Activated CD4-positive, alpha-beta T cell treated with anti-CD3 and anti-CD28 coated beads, Interleukin-2, amount 10 ng/mL, durations not matched to agents 7 days and 5 days (primary cell): ENCODE data around the gene KRTAP10-12. TPM values are rescaled to one million over a fixed set of nuclear protein-coding genes. Genes with fewer than 3 reads are reported as not detected.

Source experiments
- CTCF ChIA-PET: fragments of 350-600 bp; sonication (Branson Sonifier 250); formaldehyde crosslinking; loops from one replicate; lab custom pipeline; 2021; ENCODE audit warnings: antibody characterized with exemption; lab: Charles Lee
- POLR2A ChIA-PET: fragments of 350-600 bp; sonication (Branson Sonifier 250); formaldehyde crosslinking; loops from one replicate; lab custom pipeline; 2021; ENCODE audit warnings: antibody characterized with exemption; lab: Charles Lee
- DNase-seq: peaks from one replicate; pipeline ENCODE4 v3.0.0-alpha.2; 2020
- H3K27ac Mint-ChIP-seq: one replicate; pipeline ENCODE4 v1.8.0; 2021; ENCODE audit warnings: mild to moderate bottlenecking, moderate library complexity, mixed read lengths
- H3K27me3 Mint-ChIP-seq: one replicate; pipeline ENCODE4 v1.8.0; 2021; ENCODE audit warnings: mixed read lengths
- H3K36me3 Mint-ChIP-seq: one replicate; pipeline ENCODE4 v1.8.0; 2021; ENCODE audit warnings: low read depth, mixed read lengths
- H3K4me1 Mint-ChIP-seq: one replicate; pipeline ENCODE4 v1.8.0; 2021; ENCODE audit warnings: mixed read lengths
- H3K4me3 Mint-ChIP-seq: one replicate; pipeline ENCODE4 v1.8.0; 2021; ENCODE audit warnings: mild to moderate bottlenecking, moderate library complexity, mixed read lengths
- H3K9me3 Mint-ChIP-seq: one replicate; pipeline ENCODE4 v1.8.0; 2021; ENCODE audit warnings: mixed read lengths
- total RNA-seq, 2 experiments: library from RNA; stranded (reverse); gene quantifications; one replicate each; pipeline ENCODE4 v1.2.3, GENCODE V29; 2021

The KRTAP10-12 gene
- total RNA-seq, 2 experiments from 2014 or later = not detected

DNA sequence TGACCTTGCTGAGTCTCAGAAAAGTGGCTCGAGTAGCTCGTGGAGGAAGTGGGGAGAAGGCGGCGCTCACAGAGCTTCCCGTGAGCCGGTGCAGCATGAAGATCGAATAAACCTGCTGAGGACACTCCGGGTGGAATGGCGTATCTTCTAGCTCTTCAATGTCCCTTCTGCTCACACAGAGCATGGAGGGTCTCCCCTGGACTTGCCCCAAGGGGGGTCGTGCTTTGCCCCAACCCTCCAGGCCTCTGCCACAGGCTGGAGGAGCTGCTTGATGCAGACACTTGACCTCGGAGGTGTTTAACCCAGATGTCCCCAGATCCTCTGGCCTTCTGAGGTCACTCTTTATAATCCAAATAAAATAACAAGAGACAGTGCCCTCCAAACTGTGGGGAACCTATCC is 2.2 kb upstream of the KRTAP10-12 start:
- H3K27ac Mint-ChIP-seq = no peak overlapping the region
- ChIA-PET CTCF (interaction anchor here (0.6 to 1.1 kb wide), 2 partner anchors 9 to 14 kb away, joined by 3 to 4 read pairs; no protein-coding TSS in a partner anchor), POLR2A (no interaction called here)
- H3K4me1 Mint-ChIP-seq = no peaks in the 10 kb centered on the region
- H3K27me3 Mint-ChIP-seq = peaks cover 56% of the 10 kb centered on the region
- peaks cover 11% of the 10 kb centered on the region for H3K9me3 Mint-ChIP-seq
- H3K4me3 Mint-ChIP-seq = no peak overlapping the region
- peak; percentile 3 for DNase-seq
- no peaks in the 10 kb centered on the region for H3K36me3 Mint-ChIP-seq

DNA sequence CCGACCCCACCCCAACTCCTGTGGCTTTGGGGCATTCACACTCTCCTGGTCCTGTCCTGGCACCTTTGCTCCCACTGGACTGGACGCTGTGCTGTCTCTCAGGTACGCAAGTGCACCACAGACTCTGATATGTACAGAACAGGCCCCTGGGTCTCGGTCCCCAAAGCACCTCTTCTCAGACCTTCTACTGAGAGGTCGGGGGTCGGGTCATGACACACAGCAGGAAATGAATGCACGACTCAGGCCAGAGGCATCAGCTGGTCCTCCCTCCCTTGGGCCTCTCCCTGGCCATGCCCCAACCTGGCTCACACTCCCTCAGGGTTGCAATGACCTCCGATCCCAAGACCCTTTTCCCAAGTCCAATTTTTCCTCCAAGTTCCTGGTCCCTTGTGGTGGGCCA is 1.8 kb upstream of the KRTAP10-12 start:
- Mint-ChIP-seq H3K27ac (no peak overlapping the region), H3K4me1 (no peaks in the 10 kb centered on the region), H3K36me3 (no peaks in the 10 kb centered on the region), H3K27me3 (peaks cover 57% of the 10 kb centered on the region), H3K9me3 (peaks cover 11% of the 10 kb centered on the region), H3K4me3 (no peak overlapping the region)
- peak; percentile 3 for DNase-seq
- POLR2A ChIA-PET = no interaction called here
- CTCF ChIA-PET = interaction anchor here (0.6 kb wide), 1 partner anchor 13 kb away, joined by 3 read pairs; no protein-coding TSS in a partner anchor

- Mint-ChIP-seq H3K27ac (no peak overlapping the region), H3K27me3 (peaks cover 54% of the 10 kb centered on the region), H3K36me3 (no peaks in the 10 kb centered on the region), H3K4me1 (no peaks in the 10 kb centered on the region), H3K4me3 (no peak overlapping the region), H3K9me3 (peaks cover 11% of the 10 kb centered on the region)
- CTCF ChIA-PET = no interaction called here
- POLR2A ChIA-PET = no interaction called here
- DNase-seq = peak; percentile 1
These were observed 1.3 kb upstream of the KRTAP10-12 start for GRCh38 chr21:44695641-44696040.

DNA sequence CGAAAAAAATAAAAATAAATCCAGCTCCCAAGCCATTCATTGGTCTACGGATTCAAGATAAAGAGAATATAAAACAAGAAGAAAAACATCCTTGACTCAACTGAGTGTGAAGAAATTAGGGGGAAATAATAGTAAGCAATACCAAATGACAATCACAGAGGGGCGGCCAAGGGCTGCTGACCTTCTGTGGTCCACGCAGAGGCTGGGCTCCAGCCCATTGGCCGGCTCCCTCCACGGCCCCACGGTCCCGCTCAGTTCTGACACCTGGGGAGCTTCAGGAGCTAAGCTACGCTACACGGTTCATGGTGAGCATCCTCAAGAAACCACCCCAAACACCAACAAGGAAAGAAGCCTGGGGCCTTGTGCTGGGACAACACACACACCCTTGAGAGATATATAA is 400 bp upstream of the KRTAP10-12 start:
- ChIA-PET POLR2A (no interaction called here), CTCF (no interaction called here)
- H3K4me1 Mint-ChIP-seq = no peaks in the 10 kb centered on the region
- H3K9me3 Mint-ChIP-seq = peaks cover 11% of the 10 kb centered on the region
- H3K27me3 Mint-ChIP-seq = peaks cover 54% of the 10 kb centered on the region
- no peak overlapping the region for H3K4me3 Mint-ChIP-seq
- peak; percentile 2 for DNase-seq
- no peak overlapping the region for H3K27ac Mint-ChIP-seq
- H3K36me3 Mint-ChIP-seq = no peaks in the 10 kb centered on the region

- Mint-ChIP-seq H3K27me3 (peaks cover 56% of the 10 kb centered on the region), H3K27ac (no peak overlapping the region), H3K4me1 (no peaks in the 10 kb centered on the region), H3K36me3 (no peaks in the 10 kb centered on the region), H3K4me3 (no peak overlapping the region), H3K9me3 (peaks cover 6% of the 10 kb centered on the region)
- POLR2A ChIA-PET = no interaction called here
- DNase-seq = peak; percentile 4
- CTCF ChIA-PET = no interaction called here
These were observed 1.1 kb downstream of the KRTAP10-12 start for GRCh38 chr21:44697811-44698734.

- ChIA-PET POLR2A (no interaction called here), CTCF (interaction anchor here (0.6 to 1.2 kb wide), 2 partner anchors 10 to 31 kb away, joined by 3 read pairs; no protein-coding TSS in a partner anchor)
- Mint-ChIP-seq H3K4me1 (no peaks in the 10 kb centered on the region), H3K4me3 (no peak overlapping the region), H3K36me3 (no peaks in the 10 kb centered on the region), H3K9me3 (no peaks in the 10 kb centered on the region), H3K27me3 (peaks cover 65% of the 10 kb centered on the region), H3K27ac (no peak overlapping the region)
- peak; percentile 4 for DNase-seq
These were observed 2.6 kb downstream of the KRTAP10-12 start for GRCh38 chr21:44699502-44700001.

GRCh38 chr21:44700101-44701022 is 3.4 kb downstream of the KRTAP10-12 start:
- Mint-ChIP-seq H3K9me3 (peaks cover 5% of the 10 kb centered on the region), H3K27me3 (peaks cover 72% of the 10 kb centered on the region), H3K4me3 (no peak overlapping the region), H3K36me3 (peaks cover 6% of the 10 kb centered on the region), H3K4me1 (no peaks in the 10 kb centered on the region), H3K27ac (no peak overlapping the region)
- CTCF ChIA-PET = interaction anchor here (1.2 kb wide), 1 partner anchor 30 kb away, joined by 3 read pairs; no protein-coding TSS in a partner anchor
- no peak for DNase-seq
- POLR2A ChIA-PET = no interaction called here

GRCh38 chr21:44701023-44701400 is 4.0 kb downstream of the KRTAP10-12 start:
- Mint-ChIP-seq H3K4me3 (no peak overlapping the region), H3K27me3 (peaks cover 73% of the 10 kb centered on the region), H3K36me3 (peaks cover 10% of the 10 kb centered on the region), H3K4me1 (no peaks in the 10 kb centered on the region), H3K27ac (no peak overlapping the region), H3K9me3 (peaks cover 9% of the 10 kb centered on the region)
- DNase-seq = no peak
- CTCF ChIA-PET = interaction anchor here (0.7 to 0.9 kb wide), 2 partner anchors 10 to 21 kb away, joined by 3 to 5 read pairs; partner anchors contain the start of gene TSPEAR
- POLR2A ChIA-PET = no interaction called here

- CTCF ChIA-PET = interaction anchor here (0.7 to 0.9 kb wide), 2 partner anchors 9 to 21 kb away, joined by 3 to 5 read pairs; partner anchors contain the start of gene TSPEAR
- Mint-ChIP-seq H3K9me3 (peaks cover 12% of the 10 kb centered on the region), H3K4me3 (no peak overlapping the region), H3K27ac (no peak overlapping the region), H3K27me3 (peaks cover 75% of the 10 kb centered on the region), H3K36me3 (peaks cover 15% of the 10 kb centered on the region), H3K4me1 (no peaks in the 10 kb centered on the region)
- POLR2A ChIA-PET = no interaction called here
- DNase-seq = no peak
These were observed 4.6 kb downstream of the KRTAP10-12 start for GRCh38 chr21:44701541-44701940.

- Mint-ChIP-seq H3K9me3 (peaks cover 12% of the 10 kb centered on the region), H3K27me3 (peaks cover 75% of the 10 kb centered on the region), H3K4me1 (no peaks in the 10 kb centered on the region), H3K27ac (peak overlapping the region; percentile 57), H3K4me3 (no peak overlapping the region), H3K36me3 (peaks cover 15% of the 10 kb centered on the region)
- DNase-seq = no peak
- POLR2A ChIA-PET = no interaction called here
- CTCF ChIA-PET = interaction anchor here (0.9 kb wide), 1 partner anchor 9 kb away, joined by 3 read pairs; the partner anchor contains the start of gene TSPEAR
These were observed 5.4 kb downstream of the KRTAP10-12 start for GRCh38 chr21:44702111-44702972.

DNA sequence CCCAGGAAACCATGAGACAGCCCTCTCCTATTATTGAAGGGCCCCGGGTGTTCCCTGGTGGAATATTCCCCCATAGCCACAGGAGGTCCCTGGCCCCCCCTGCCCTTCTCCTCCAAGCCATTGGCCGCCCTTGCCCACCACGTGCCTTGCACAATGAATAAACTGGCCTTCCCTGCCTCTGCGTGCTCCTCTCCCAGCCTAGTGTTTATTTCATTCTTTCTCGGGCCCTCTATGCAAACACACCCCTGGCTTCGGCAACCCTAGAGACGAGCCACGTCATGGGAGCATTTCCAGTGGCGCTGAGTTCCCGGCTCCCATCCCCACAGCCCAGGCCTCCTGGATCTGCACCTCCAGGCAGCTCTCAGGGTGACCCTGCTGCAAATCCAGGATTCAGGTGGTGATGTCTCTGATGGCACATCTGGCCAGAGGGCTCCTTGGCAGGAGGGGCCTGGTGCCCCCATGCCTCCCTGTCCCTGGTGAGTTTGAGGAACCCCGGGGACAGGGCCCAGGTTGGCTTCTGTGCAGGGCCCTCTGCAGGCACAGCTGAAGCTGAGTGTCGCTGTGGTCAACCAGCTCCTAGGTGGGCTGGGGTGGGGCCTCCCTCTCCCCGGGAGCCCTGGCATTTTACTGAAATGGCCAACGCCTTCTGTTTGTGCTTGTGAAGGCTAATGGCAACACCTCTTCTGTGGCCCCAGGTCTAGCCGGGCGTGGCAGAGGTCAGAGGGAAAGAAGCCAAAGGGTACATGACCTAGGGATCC is 6.2 kb downstream of the KRTAP10-12 start:
- no peak for DNase-seq
- Mint-ChIP-seq H3K4me3 (no peak overlapping the region), H3K27me3 (peaks cover 75% of the 10 kb centered on the region), H3K4me1 (no peaks in the 10 kb centered on the region), H3K36me3 (peaks cover 15% of the 10 kb centered on the region), H3K9me3 (peaks cover 12% of the 10 kb centered on the region), H3K27ac (peak overlapping the region; percentile 57)
- CTCF ChIA-PET = no interaction called here
- POLR2A ChIA-PET = no interaction called here
